GM23248 (cell line): ENCODE measurements around the gene CACNA1D.

Experiments used
- EZH2 ChIP-seq: fragments of 200-600 bp; sonication (generic); IDR thresholded peaks from 2 replicates; pipeline ENCODE4 v1.6.1; 2018; ENCODE audit warnings: antibody characterized with exemption, mild to moderate bottlenecking; ENCODE audit not compliant: insufficient read depth, poor library complexity, severe bottlenecking
- EZH2phosphoT487 ChIP-seq: fragments of 200-600 bp; sonication (generic); IDR thresholded peaks from 2 replicates; pipeline ENCODE4 v1.6.1; 2018; ENCODE audit warnings: antibody characterized with exemption, moderate library complexity, mild to moderate bottlenecking, low read depth; ENCODE audit not compliant: insufficient read depth

DNA sequence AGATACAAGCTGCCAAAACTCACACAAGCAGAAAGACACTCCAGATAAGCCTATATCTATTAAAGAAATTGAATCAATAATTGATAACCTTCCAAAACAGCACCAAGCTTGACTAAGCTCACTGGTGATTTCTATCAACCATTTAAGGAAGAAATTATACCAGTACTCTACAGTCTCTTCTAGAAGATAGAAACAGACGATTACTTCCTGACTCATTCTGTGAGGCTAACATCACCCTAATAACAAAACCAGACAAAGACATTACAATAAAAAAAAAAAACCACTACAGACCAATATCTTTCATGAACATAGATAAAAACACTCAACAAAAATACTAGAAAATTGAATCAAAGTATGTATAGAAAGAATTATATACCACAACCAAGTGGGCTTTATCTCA, 331.6 kb downstream of the CACNA1D start:
- no peak for TF ChIP-seq EZH2
- no peak for TF ChIP-seq EZH2phosphoT487
